ENCODE measurements around the gene IGSF21.

The IGSF21 gene

DNA sequence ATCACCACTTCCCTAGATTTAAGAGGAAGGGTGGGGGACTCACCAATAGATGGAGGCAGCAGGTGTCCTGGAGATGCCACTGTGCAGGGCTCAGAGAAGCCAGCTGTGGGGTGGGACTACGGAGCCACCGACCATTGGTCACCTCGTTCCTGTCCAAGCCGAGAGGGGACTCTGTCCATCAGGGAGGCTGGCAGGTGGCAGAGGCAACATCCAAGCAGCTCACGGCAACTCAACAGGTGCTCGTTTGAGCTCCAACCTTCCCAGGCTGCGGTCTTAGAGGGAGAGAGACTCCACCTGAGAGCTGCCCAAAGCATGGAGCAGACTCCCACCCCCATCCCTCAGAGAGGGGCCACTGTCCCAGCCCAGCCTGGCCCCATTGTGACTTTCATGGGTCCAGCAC is 71.4 kb downstream of the IGSF21 start:
- H3K36me3 Mint-ChIP-seq (ENCODE audit: low read depth), result no peaks in the 10 kb centered on the region
- no peak overlapping the region for H3K4me3 Mint-ChIP-seq

DNA sequence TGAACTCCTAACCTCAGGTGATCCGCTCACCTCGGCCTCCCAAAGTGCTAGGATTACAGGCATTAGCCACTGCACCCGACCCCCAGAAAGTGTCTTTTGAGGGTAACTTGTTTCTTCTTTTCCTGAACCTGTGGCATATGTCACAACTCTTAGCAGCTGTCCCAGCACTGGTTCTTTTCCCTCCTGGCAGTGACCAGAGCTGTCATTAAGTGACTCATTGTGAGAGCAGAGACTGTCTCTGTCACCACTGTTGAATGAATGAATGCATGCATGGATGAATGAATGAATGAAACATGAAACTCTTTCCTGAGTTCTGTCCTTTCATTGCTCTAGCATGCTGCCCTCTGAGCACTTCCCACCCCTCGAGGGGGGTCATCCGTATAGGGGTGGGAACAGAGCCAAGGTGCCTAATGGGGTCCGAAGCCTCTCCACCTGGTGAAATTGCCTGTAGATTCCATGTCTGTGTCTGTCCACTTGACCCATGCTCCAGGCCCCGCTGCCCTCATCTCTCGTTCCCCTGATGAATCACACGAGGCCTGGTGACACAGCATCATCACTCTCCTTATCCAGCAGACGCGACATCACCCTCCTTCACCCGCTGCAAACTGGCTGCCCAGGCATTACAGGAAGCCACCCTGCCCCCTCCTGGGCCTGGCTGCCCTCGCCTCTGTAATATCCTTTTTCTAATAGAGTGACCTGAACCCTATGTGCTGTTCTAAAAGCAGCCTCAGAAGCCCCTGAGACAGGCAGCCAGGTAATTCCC is 75.0 kb downstream of the IGSF21 start:
- Mint-ChIP-seq H3K4me1 (peaks cover 4% of the 10 kb centered on the region), H3K9me3 (no peaks in the 10 kb centered on the region)

More for the DNA sequence above, 71.4 kb downstream of the IGSF21 start:
- no peaks in the 10 kb centered on the region for H3K9me3 Mint-ChIP-seq
- TF ChIP-seq, protein P1, sequence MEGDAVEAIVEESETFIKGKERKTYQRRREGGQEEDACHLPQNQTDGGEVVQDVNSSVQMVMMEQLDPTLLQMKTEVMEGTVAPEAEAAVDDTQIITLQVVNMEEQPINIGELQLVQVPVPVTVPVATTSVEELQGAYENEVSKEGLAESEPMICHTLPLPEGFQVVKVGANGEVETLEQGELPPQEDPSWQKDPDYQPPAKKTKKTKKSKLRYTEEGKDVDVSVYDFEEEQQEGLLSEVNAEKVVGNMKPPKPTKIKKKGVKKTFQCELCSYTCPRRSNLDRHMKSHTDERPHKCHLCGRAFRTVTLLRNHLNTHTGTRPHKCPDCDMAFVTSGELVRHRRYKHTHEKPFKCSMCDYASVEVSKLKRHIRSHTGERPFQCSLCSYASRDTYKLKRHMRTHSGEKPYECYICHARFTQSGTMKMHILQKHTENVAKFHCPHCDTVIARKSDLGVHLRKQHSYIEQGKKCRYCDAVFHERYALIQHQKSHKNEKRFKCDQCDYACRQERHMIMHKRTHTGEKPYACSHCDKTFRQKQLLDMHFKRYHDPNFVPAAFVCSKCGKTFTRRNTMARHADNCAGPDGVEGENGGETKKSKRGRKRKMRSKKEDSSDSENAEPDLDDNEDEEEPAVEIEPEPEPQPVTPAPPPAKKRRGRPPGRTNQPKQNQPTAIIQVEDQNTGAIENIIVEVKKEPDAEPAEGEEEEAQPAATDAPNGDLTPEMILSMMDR (IDR thresholded peaks at IDR 0.05; ENCODE audit: unreplicated experiment in 3 of 3), result no peak
- H3K4me1 Mint-ChIP-seq, result peaks cover 4% of the 10 kb centered on the region
- H3K27me3 Mint-ChIP-seq (ENCODE audit: low read depth), result peaks cover 64% of the 10 kb centered on the region
- no peak overlapping the region for H3K27ac Mint-ChIP-seq

DNA sequence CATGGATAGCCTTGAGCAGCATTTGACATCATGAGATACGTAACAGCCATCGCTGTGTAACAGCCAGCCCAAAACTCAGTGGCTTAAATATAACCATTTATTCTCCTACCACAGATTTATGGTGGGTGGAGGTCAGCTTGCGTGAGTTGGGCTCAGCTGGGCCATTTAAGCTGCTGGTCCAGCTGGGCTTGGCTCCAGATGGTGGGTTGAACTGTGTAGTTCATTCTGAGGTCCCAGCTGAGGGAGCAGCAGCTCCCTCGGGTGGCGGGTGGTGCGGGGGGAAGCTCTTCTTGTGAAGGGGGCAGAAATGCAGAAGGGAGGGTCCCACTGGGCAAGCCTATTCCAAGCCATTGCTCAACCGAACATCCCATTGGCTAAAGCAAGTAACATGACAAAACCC is 75.9 kb downstream of the IGSF21 start:
- no peak overlapping the region for H3K4me3 Mint-ChIP-seq
- no peaks in the 10 kb centered on the region for H3K36me3 Mint-ChIP-seq (ENCODE audit: low read depth)
- peaks cover 43% of the 10 kb centered on the region for H3K27me3 Mint-ChIP-seq (ENCODE audit: low read depth)
- H3K4me1 Mint-ChIP-seq, result peaks cover 4% of the 10 kb centered on the region
- H3K9me3 Mint-ChIP-seq, result no peaks in the 10 kb centered on the region
- TF ChIP-seq, protein P1 (IDR thresholded peaks at IDR 0.05; ENCODE audit: unreplicated experiment in 3 of 3), result no peak
- H3K27ac Mint-ChIP-seq, result no peak overlapping the region

More for the DNA sequence above, 75.0 kb downstream of the IGSF21 start:
- H3K27me3 Mint-ChIP-seq (ENCODE audit: low read depth), result peaks cover 52% of the 10 kb centered on the region
- H3K36me3 Mint-ChIP-seq (ENCODE audit: low read depth), result no peaks in the 10 kb centered on the region
- H3K27ac Mint-ChIP-seq, result no peak overlapping the region
- TF ChIP-seq, protein P1 (IDR thresholded peaks at IDR 0.05; ENCODE audit: unreplicated experiment in 3 of 3), result no peak
- H3K4me3 Mint-ChIP-seq, result no peak overlapping the region

DNA sequence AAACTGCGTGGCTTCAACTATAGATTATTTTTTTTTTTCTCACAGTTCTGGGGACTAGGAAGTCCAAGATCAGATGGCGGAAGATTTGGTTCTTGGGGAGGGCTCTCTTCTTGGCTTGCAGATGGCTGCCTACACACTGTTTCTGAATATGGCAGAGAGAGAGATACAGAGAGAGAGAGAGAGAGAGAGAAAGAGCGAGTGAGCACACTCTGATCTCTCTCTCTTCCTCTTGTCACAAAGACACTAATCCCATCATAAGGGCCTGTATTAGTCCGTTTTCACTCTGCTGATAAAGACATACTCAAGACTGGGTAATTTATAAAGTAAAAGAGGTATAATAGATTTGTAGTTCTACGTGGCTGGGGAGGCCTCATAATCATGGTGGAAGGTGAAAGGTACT is 79.5 kb downstream of the IGSF21 start:
- H3K36me3 Mint-ChIP-seq (ENCODE audit: low read depth), result no peaks in the 10 kb centered on the region
- H3K27ac Mint-ChIP-seq, result no peak overlapping the region
- TF ChIP-seq, protein P1 (IDR thresholded peaks at IDR 0.05; ENCODE audit: unreplicated experiment in 3 of 3), result no peak
- H3K4me3 Mint-ChIP-seq, result no peak overlapping the region
- H3K27me3 Mint-ChIP-seq (ENCODE audit: low read depth), result peaks cover 43% of the 10 kb centered on the region
- H3K9me3 Mint-ChIP-seq, result no peaks in the 10 kb centered on the region
- H3K4me1 Mint-ChIP-seq, result peaks cover 10% of the 10 kb centered on the region

DNA sequence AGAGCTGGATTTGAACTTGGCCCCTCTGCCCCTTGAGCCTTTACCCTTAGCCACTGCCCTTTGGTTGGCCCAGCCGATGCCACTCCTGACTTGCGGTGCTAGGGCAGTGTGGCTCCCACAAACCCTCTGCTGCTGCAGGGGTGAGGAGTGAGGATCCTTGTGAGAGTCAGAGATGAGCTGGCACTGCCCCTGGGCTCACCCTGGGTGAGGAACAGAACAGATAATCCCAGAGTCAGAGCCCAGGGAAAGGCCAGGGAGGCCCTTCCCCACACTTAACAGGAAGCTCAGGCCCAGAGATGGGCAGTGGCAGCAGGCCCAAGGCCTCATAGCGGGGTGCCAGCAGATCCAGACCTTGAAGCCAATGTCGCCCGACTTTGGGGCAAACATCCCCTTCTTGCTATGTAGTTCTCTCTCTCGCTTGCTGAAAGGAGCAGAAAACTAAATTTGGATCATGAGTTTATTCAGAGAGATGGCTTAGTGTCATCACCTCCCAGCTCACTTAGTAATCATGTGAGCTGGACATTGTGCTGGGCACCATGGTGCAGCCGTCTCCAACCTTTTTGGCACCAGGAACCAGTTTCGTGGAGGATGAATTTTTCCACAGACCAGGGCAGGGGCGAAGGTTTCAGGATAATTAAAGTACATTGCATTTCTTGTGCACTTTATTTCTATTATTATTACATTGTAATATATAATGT is 81.4 kb downstream of the IGSF21 start:
- H3K27me3 Mint-ChIP-seq (ENCODE audit: low read depth), result peaks cover 47% of the 10 kb centered on the region
- peaks cover 17% of the 10 kb centered on the region for H3K4me1 Mint-ChIP-seq
- H3K9me3 Mint-ChIP-seq, result no peaks in the 10 kb centered on the region
- TF ChIP-seq, protein P1 (IDR thresholded peaks at IDR 0.05; ENCODE audit: unreplicated experiment in 3 of 3), result no peak
- no peak overlapping the region for H3K4me3 Mint-ChIP-seq
- no peak overlapping the region for H3K27ac Mint-ChIP-seq
- H3K36me3 Mint-ChIP-seq (ENCODE audit: low read depth), result no peaks in the 10 kb centered on the region

Data from nephron (organoid).